HUES6 (cell line): ENCODE measurements around the gene FNDC5.

Source experiments
- H3K27ac ChIP-seq: 2 replicates; pipeline ENCODE4 v1.7.0; 2013; ENCODE audit warnings: low read depth, mild to moderate bottlenecking, low read length, inconsistent platforms
- H3K27me3 ChIP-seq: 2 replicates; pipeline ENCODE4 v1.6.1; 2013; ENCODE audit warnings: low read length; ENCODE audit not compliant: control insufficient read depth, insufficient read depth
- H3K36me3 ChIP-seq: 2 replicates; pipeline ENCODE4 v1.6.1; 2013; ENCODE audit warnings: low read length; ENCODE audit not compliant: control insufficient read depth, insufficient read depth
- H3K4me1 ChIP-seq: 2 replicates; pipeline ENCODE4 v1.6.1; 2013; ENCODE audit warnings: low read length; ENCODE audit not compliant: control insufficient read depth, insufficient read depth
- H3K4me3 ChIP-seq: 2 replicates; pipeline ENCODE4 v1.5.1; 2013; ENCODE audit warnings: low read depth, low read length
- H3K9ac ChIP-seq: one replicate; pipeline ENCODE4 v1.6.1; 2013; ENCODE audit warnings: mild to moderate bottlenecking, low read length
- H3K9me3 ChIP-seq: 2 replicates; pipeline ENCODE4 v1.6.1; 2013; ENCODE audit warnings: low read depth, low read length; ENCODE audit not compliant: control insufficient read depth, insufficient read depth

Gene FNDC5

DNA sequence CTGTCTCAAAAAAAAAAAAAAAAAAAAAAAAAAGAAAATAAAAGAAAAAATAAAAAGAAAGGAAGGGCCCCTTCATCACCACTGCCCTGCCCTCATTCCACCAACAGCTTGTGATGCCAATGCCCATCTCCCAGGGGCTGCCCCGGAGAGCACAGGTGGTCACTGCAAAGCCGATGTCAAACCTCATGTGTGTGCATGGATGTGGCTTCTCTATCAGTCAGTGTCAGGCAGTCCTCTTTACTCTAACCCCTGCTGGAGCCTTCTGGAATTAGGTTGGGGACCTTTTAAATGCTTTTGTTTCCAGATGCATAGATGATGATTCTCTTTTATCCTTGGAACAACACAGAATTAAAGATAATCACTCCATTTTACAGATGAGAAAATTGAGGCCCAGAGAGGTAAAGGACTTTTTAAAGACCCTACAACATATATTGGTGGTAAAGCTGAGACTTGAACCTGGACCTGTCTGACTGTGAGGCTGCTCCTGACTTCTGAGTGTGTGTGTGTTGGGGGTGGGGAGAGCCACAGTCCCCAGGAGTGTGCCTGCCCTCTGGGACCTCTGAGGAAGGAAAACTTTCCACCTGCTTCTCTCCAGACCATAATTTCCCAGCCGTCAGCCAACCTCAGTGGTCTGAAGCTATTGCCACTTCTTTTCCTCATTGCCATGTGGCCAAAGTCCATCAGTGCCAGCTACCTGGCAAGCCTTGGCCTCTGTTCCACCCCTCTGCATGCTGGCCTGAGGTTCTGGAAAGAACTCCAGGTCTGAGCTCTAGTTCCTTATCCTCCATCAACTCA, 33.5 kb upstream of the FNDC5 start:
- H3K27me3 ChIP-seq: peaks cover 40% of the 10 kb centered on the region
- peaks cover 9% of the 10 kb centered on the region; the same call in 1 of the 2 replicates for H3K4me1 ChIP-seq
- H3K36me3 ChIP-seq: no peaks in the 10 kb centered on the region
- H3K27ac ChIP-seq: no peak overlapping the region
- H3K9ac ChIP-seq: no peak overlapping the region
- no peaks in the 10 kb centered on the region for H3K9me3 ChIP-seq
- no peak overlapping the region for H3K4me3 ChIP-seq

- H3K27me3 ChIP-seq: peaks cover 57% of the 10 kb centered on the region
- no peaks in the 10 kb centered on the region for H3K36me3 ChIP-seq
- H3K27ac ChIP-seq: no peak overlapping the region
- H3K4me3 ChIP-seq: no peak overlapping the region
- peaks cover 5% of the 10 kb centered on the region; the same call in 1 of the 2 replicates for H3K4me1 ChIP-seq
- no peak overlapping the region for H3K9ac ChIP-seq
- no peaks in the 10 kb centered on the region for H3K9me3 ChIP-seq
Observed at GRCh38 chr1:32902535-32902920, 31.8 kb upstream of the FNDC5 start.

DNA sequence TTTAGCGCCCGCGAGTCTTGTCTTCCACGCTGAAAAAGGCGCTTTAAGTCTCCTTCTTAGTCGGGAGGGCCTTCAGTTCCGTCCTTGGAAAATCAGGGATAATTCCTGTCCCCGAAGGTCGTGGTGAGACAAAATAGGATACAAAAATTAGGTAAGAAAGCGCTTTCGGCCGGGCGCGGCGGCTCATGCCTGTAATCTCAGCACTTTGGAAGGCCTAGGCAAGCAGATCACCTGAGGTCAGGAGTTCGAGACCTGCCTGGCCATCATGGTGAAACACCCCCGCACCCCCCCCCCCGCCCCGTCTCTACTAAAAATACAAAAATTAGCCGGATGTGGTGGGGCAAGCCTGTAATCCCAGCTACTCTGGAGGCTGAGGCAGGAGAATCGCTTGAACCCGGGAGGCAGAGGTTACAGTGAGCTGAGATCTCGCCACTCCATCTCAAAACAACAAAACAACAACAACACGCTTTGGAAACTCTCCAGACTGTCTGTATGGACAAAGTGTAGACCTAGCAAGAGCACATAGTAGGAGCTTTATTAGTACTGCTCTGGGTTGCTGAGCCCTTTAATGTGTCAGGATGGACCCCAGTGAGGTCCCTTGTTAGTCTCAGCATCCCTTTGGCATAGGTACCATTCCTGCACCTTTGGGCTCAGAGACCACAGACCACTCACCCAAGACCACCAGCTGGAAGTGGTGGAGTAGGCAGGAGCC, 31.3 kb upstream of the FNDC5 start:
- Histone ChIP-seq H3K9me3 (no peaks in the 10 kb centered on the region), H3K4me3 (peak overlapping the region; percentile 71), H3K27ac (no peak overlapping the region), H3K36me3 (no peaks in the 10 kb centered on the region), H3K4me1 (peaks cover 5% of the 10 kb centered on the region; the same call in 1 of the 2 replicates), H3K9ac (peak overlapping the region; percentile 35), H3K27me3 (peaks cover 63% of the 10 kb centered on the region)

DNA sequence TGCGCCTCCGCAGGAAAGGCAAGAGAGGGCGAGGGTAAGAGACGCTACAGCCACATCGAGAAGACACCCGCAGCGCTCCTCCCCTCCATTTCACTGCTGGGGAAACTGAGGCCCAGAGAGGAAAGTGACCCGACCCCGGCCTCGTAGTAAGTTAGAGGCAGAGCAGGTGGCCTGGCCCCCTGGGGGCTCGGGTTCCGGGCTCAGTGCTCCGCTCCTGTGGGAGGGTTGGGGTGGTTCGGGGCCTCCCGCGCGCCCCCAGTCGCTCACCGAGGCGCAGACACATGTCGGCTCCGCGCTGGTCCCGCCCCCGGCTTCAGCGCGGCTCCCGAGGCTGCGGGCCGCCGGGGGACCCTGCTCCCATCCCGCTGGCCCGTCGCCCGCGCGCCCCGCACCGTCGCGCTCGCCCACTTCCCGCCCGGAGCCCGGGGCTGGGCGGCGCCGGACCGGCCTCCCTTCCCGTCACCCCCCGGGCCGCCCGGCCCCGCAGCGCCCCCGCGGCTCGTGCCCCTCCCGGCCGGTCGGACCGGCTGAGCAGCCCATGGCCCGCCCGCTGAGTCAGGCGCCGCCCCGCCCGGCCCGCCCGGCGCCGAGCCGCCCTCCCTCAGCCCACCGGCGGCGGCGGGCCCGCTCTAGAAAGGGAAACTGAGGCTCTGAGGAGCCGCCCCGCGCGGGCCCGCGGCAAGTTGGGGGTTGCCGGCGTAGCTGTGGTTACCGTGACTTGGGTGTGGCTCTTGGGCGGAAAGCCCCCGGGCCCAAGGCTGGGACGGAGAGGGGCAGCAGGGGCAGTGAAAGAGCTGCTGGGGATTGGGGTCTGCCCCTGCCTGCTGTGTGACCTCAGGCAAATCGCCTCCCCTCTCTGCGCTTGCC, 30.5 kb upstream of the FNDC5 start, which contains the start of gene TMEM54:
Gene TMEM54, minus strand, starts transcription at position 434 of the 867 bp plus-strand sequence. Its CDS starts 151 bp downstream, at position 283.
- peak within 1 kb of the TSS; percentile 35 for H3K9ac ChIP-seq
- no peaks in the 10 kb centered on the region for H3K36me3 ChIP-seq
- no peaks in the 10 kb centered on the region for H3K9me3 ChIP-seq
- peak within 1 kb of the TSS; percentile 71 for H3K4me3 ChIP-seq
- H3K27me3 ChIP-seq: peaks cover 63% of the 10 kb centered on the region
- peaks cover 5% of the 10 kb centered on the region; the same call in 1 of the 2 replicates for H3K4me1 ChIP-seq
- H3K27ac ChIP-seq: no peak within 1 kb of the TSS

GRCh38 chr1:32900371-32900955, 29.8 kb upstream of the FNDC5 start:
- Histone ChIP-seq H3K4me3 (peak overlapping the region; percentile 52), H3K4me1 (peaks cover 5% of the 10 kb centered on the region; the same call in 1 of the 2 replicates), H3K27ac (no peak overlapping the region), H3K9ac (no peak overlapping the region), H3K9me3 (no peaks in the 10 kb centered on the region), H3K27me3 (peaks cover 63% of the 10 kb centered on the region), H3K36me3 (no peaks in the 10 kb centered on the region)

DNA sequence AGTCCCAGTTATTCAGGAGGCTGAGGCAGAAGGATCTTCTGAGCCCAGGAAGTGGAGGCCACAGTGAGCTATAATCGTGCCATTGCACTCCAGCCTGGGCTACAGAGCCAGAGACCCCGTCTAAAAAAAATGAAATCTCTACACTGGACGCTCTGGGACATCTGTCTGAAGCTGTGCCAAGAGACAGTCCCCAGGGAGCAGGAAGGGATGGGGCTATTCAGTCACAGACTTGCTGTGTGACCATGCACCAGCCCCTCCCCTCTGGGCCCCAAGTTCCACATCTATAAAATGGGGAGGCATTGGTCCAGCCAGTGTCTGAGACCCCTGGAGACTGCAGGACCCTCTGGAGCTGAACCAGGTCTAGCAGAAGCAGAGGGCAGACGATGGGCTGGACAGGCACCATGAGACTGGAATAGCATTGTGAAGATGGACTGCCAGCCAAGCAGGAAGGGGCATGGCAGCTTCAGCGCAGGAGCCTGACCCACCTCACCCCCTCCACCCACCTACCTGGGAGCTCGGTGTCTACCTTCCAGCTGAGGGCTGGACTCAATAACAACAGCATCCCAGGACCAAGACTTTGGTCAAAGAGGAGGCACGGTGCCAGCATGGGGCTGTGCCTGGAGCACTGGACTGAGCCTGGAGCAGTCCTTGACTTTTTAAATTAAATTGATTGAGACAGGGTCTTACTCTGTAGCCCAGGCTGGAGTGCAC, 29.0 kb upstream of the FNDC5 start:
- H3K4me3 ChIP-seq: no peak overlapping the region
- peaks cover 7% of the 10 kb centered on the region; the same call in 1 of the 2 replicates for H3K4me1 ChIP-seq
- H3K27me3 ChIP-seq: peaks cover 63% of the 10 kb centered on the region
- no peak overlapping the region for H3K9ac ChIP-seq
- H3K27ac ChIP-seq: no peak overlapping the region
- no peaks in the 10 kb centered on the region for H3K36me3 ChIP-seq
- H3K9me3 ChIP-seq: no peaks in the 10 kb centered on the region

- H3K4me3 ChIP-seq: no peak overlapping the region
- H3K9me3 ChIP-seq: no peaks in the 10 kb centered on the region
- H3K27me3 ChIP-seq: peaks cover 59% of the 10 kb centered on the region
- no peaks in the 10 kb centered on the region for H3K36me3 ChIP-seq
- H3K9ac ChIP-seq: no peak overlapping the region
- H3K4me1 ChIP-seq: peaks cover 12% of the 10 kb centered on the region; the same call in 1 of the 2 replicates
- no peak overlapping the region for H3K27ac ChIP-seq
Observed at GRCh38 chr1:32898958-32899357, 28.2 kb upstream of the FNDC5 start.

GRCh38 chr1:32898056-32898455, 27.3 kb upstream of the FNDC5 start:
- H3K27me3 ChIP-seq: peaks cover 59% of the 10 kb centered on the region
- no peak overlapping the region for H3K9ac ChIP-seq
- H3K4me1 ChIP-seq: peaks cover 12% of the 10 kb centered on the region; the same call in 1 of the 2 replicates
- H3K9me3 ChIP-seq: no peaks in the 10 kb centered on the region
- H3K4me3 ChIP-seq: no peak overlapping the region
- no peaks in the 10 kb centered on the region for H3K36me3 ChIP-seq
- H3K27ac ChIP-seq: no peak overlapping the region

DNA sequence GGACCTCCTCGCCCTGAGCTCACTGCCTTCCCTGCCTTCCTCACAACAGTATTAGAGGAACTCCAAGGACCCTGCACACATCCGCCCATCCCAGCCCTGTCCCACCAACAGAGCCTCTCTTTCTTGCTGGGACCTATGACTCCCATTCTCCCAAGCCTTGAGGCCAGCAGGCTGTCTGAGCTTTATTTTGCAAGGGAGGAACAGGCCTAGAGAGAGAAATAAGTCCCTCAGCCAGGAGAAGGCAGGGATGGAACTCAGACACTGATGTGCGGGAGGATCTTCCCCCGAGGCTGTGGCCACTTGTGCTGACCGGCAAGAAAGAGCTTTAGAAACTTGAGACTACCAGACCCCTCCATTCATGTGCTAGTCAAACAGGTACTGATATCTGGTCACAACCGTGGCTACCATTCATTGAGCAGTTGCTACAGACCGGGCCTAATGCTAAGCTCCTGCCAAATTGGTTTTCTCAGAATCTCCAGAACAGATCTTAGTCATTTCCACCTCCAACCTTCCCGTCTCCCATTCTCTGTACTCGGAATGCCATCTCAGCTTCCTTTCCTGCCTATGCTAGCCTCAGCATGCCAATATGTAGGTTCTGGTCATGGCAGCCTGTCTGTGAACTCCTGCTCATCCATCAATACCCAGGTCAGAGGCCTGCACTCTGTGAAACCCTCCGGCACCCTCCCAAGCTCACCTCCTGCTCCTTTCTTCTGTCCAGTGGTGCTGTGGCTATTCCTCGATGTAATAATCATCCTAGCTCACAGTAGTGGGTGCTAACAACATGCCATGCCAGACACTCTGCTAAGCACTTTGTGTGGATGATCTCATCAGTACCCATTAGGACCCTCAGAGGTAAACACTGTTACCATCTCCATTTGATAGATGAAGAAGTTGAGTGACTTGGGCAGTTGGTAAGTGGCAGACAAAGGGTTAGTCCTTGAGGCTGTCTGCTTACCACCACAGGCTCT, 26.7 kb upstream of the FNDC5 start:
- Histone ChIP-seq H3K36me3 (no peaks in the 10 kb centered on the region), H3K27me3 (peaks cover 57% of the 10 kb centered on the region), H3K9me3 (peaks cover 2% of the 10 kb centered on the region; the same call in 1 of the 2 replicates), H3K27ac (no peak overlapping the region), H3K4me3 (no peak overlapping the region), H3K4me1 (peaks cover 15% of the 10 kb centered on the region), H3K9ac (no peak overlapping the region)
